IPS DF 4.7 (cell line): ENCODE measurements around the gene CTIF.

Experiments used
- DNase-seq: peaks from one replicate; pipeline ENCODE4 v3.0.0-alpha.2; 2013; ENCODE audit warnings: low spot score; ENCODE audit errors: extremely low read depth

The CTIF gene

DNA sequence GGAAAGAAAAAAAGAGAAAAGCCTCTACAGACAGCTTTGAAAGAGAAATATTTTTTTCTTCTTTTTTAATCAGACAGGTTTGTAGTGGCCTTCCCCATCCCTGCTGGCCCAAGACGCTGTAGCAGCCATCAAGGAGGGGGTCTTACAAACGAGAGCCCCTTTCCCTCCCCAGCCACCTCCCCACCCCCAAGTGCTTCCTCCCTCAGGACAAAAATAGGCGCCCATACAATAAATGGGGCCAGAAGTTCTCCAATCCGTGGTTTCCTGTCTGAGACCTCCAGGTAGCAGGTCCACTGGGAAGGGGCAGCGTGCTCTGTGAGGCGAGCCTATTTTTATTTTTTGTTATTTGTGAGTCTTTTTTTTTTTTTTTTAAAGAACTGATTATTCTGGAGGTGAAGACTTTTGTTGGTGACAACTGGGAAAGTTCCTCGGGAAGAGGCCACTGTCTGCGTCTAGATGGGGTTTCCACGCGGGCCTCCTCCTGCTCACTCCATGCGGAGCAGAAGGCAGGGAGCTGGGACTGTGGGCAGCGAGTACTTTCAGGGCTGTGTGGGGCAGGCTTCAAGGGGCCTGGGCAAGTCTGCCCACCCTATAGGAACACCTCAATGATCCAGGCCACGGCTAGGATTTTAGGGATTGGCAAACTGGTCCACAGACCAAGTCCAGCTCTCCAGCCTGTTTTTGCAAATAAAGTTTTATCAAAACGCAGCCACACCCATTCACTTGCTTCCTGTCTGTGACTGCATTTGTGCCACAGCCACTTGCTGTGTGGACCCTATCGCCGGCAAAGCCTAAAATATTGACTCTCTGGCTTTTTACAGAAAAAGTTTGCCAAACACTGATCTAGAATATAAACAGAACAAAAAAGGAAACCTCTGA is 139.6 kb downstream of the CTIF start:
- DNase-seq: no peak

GRCh38 chr18:48679236-48679635 is 140.4 kb downstream of the CTIF start:
- DNase-seq: no peak

DNA sequence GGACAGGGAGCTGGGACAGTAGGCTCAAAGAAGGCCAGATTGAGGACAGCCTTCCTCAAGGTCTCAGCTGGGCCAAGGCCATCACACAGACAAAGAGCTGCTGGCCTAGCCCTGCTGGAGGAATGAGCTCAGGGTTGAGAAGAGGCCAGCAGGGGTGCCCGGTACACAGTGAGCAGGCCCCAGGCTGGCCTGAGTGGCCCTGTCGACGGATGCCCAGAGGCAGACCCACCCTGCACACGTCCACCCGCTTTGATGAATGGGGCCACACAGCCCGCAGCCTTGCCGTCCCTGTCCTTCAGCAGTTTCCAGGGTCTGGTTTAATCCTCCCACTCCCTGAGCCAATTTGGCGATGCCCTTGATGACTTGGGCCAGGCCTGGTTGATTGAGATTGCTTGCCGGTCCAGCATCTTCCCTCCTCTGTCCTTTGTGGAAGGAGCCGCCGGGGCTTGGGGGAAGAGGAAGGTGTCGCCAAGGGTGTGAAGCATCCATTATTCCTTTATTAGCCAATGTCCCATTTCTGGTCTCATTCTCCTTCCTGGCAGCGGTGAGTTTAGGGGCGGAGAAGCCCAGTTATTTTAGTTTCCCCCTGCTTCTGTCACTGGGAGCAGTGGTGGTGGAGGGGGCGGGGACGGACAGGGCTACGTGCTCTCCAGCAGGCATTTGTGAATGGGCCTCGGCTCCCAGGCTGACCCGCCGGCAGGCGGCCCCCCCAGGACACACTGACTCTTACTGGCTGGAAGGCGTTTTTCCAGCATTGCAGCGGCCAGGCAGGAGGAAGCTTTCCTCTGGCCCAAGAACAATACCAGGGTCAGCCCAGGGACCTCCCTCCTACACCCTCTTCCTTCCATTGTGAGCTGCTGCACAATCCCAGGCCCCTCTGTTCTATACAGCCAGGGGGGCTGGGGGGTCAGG is 141.8 kb downstream of the CTIF start:
- no peak for DNase-seq

- no peak for DNase-seq
Observed at GRCh38 chr18:48682768-48683167, 143.9 kb downstream of the CTIF start.

DNA sequence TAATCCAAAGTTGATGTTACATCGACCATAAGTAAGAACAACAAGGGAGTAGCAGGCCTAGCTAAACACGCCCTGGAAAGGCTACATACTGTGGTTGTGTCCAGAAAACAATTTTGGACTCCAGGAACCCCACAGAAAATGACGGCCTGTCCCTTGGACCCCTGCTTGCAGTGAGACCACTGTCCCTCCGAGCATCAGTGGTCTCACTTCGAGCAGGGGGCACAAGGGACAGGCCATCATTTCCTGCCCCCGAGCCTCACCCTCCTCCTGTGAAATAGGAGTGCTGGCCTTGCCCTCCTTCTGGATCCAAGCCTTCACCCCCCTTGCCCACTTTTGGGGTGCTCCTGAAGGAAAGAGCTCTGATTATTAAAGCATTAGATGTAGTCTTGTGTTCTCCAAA is 144.4 kb downstream of the CTIF start:
- DNase-seq: no peak

- DNase-seq: no peak
Observed at GRCh38 chr18:48683661-48684060, 144.8 kb downstream of the CTIF start.

- DNase-seq: no peak
Observed at GRCh38 chr18:48687346-48688042, 148.7 kb downstream of the CTIF start.

DNA sequence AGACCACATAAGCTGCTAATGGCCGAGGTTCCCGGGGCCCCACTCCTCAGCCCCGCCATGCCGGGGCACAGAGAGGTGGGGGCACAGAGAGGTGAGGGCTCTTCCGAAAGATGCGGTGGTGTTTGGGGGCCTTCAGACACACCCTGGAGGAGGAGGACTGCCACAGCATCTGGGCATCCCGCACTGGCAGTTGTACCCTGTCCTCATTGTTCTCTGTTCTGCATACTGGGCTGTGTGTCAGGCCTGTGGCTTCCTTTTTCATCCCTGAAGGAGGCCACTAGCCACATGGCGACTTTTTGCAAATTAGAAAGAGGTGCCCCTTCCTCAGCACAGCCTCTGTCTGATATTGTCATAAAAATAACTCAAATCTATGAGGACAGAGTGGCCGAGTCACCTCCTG is 150.1 kb downstream of the CTIF start:
- DNase-seq: no peak

DNA sequence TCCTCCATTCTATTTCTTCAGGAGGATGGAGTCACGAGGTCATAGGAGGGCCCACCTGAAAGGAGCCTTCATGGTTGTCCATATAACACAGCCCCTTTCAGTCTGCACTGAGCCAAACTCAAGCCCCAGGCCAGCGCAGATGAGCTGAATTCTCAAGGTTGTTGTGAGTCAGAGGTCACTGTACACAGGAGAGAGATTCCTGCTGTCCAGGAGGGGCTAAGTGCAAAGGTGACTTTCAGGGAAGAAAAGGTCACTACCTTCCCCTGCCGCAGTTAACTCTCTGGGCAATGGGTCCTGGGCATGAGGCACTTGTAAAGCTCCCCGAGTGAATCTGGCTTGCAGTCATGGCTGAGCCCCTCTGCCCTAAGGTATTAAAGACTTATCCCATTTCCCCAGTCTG is 150.7 kb downstream of the CTIF start:
- DNase-seq: no peak

- DNase-seq: no peak
Observed at GRCh38 chr18:48690494-48690893, 151.7 kb downstream of the CTIF start.

DNA sequence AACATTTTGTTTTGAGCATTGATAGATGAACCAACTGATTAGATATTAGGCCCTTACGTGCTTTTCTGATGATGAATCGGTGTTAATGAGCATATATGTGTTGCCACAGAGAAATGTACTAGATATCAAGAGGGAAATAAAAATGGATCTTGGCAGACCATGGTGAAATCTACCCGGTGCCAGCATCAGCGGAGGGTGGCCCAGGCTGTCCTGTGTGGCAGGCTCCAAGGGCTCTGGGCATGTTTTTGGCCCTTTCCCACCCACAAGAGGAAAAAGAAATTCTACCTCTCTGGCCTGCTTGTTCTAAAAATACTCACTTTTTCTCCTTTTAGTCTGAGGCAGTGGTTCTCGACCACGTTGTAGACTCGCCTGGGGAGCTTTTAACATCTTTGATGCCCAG is 154.2 kb downstream of the CTIF start:
- DNase-seq: no peak

- no peak for DNase-seq
Observed at GRCh38 chr18:48693625-48694262, 154.9 kb downstream of the CTIF start.

DNA sequence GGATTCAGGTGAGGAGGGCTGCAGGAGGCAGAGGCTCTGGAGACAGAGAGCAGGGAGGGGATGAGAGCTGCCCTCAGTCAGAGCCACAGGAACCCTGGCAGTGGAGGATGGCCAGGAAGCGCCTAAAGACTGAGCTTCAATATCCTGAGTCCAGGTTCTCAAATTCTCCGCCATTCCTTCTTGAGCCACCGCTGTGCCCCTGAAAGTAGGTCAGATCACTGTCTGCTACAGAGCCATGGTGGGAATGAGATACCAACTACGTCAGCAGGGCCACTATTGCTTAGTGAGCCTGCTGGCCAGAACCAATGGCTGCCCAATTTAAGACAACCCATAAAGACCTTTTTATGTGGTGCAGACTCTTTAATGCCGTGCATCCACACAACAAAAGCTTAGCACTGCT is 155.5 kb downstream of the CTIF start:
- DNase-seq: no peak

DNA sequence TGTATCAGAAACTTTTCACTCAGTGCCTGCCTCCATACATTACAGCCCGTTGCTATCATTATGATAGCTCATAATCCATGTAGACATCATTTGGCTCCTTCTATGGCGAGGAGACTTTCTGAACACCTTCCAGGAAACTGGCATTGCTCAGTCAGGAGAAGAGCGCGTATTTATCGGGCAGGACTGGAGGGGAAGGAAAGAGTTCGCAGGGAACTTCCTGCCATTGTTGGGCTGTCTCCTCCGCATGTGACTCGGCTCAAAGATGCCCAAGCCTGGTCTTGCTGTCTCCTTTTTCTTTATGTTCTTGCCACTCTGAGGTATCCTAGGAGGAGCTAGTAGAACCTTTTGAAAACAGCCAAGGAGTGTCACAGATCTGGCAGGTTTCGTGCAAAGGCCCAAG is 156.8 kb downstream of the CTIF start:
- DNase-seq: no peak

DNA sequence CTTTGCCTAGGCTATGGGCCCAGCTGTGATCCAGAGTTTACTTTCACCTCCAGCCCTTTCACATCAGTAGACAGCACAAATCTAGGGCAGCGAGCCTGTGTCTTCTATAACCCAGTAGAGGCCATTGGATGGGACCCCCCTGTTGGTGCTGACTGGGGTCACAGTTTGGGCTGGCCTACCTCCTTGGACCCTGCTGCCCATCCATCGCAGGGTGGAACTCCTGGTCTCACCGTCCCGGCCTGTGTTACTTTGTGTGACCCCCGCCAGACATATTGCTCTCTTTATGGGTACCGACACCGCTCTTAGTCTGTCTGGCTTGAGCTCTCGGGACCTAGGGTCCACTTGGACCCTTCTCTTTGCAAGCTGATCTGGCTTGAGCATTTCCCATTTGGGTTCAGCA is 157.4 kb downstream of the CTIF start:
- DNase-seq: no peak

DNA sequence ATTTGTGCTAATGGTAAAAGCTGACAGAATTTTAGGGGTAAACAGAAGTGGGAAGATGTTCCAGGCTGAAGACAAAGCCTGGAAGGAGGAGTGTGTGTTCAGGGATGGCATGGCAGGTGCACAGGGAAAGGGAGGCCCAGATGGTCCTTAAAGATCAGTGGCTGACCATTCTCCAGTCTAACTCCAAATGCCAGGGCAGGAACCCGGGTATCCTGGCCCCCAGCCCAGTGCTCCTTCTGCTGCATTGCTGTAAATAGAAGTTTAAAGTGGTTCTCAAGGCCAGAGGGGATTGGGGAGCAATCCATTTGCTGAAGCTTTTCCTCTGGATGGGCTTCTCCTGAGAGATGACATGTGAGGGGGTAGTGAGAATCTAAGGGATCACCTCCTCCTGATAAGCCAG is 158.6 kb downstream of the CTIF start:
- no peak for DNase-seq

GRCh38 chr18:48698707-48699106 is 159.9 kb downstream of the CTIF start:
- no peak for DNase-seq

DNA sequence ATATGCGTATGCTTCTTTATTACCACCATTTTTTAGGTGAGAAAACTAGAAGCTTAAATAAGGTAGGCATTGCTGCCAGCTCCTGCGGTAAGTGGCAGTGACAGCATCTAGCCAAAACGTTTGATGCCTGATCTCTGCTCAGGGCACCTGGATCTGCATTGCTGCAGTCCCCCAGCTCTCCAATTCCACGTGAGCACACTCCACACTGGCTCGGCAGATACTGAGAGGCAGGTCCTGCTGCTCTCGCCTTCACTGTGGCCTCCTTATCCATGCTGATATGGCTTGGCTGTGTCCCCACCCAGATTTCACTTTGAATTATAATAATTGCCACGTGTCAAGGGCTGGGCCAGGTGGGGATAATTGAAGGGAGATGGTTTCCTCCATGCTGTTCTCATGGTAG is 160.9 kb downstream of the CTIF start:
- no peak for DNase-seq

DNA sequence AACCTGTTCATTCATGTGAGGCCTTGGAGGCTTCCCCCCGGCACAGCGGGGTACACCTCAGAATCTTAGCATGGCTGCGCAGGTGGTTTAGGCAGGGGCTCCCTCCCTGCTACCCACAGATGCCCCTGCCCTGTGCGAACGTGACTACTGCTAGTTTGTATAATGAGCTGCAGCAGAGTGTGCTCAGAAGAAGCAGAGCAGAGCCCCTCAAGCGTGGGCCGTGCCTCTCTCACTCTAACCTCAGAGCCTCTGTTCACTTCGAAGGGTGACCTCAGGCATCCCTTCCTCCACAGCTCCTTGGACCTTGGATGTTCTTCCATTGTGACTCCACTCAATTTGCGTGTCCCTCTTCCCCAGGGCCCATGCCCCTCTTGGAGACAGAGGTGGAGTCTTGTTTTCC is 161.6 kb downstream of the CTIF start:
- DNase-seq: no peak

GRCh38 chr18:48702346-48703027 is 163.7 kb downstream of the CTIF start:
- DNase-seq: no peak

DNA sequence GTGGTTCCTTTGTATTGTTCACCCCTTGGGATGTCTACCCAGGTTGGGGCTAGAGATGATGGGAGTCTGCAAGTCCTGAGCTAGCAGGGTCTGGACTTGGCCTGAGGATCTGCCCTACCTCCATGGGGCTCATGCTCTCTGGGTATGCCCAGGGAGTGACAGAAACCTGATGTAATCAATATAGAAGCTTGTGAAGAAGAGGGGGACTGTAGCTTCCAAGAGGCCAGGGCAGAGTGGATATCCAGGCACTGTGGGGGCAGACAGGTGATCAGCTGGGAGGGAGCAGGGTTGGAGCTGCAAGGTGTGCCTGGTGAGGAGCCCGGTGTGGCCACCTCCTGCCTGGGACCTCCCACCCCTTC is 164.2 kb downstream of the CTIF start:
- no peak for DNase-seq
